NCI-H2171 treated with DMSO at 0.1 percent for 48 hours (cell line): ENCODE measurements around the gene AUTS2.
"Not testable (repeated sequence)": the region's sequence is repeated elsewhere in the genome, so short reads cannot be mapped to it uniquely, and the experiment has no call there.

Source experiments
- DNase-seq: peaks from one replicate; lab custom pipeline; 2025; lab: John Stamatoyannopoulos, UW

AUTS2 gene

DNA sequence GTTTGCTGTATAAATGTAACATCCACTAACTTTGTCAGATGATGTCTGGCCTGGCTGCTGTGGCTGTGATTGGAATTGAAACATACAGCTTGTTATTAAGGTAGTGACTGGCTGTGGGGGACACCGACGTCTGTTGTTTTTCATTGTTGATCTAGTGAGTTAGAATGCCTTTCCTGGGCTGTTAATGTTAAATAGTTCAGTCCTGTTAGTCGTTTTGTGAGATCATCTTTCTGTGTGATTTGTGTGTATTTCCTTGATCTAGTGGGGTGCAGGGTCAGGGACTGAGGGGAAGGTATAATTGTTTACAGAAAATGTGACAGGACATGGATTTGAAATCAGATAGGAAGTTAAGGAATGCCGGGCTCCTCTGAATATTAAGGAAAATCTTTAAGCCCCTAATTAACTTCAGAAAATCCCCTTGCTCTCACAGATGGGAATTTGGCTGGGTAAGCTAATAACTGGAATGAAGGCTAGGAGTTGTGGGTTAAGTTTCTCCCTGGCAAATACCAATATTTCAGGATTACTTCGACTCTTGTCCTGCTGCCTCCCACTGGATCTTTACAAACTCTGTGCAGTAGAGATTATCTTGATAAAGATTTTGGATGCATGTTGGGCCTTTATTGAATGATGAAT, 163.1 kb downstream of the AUTS2 start:
- DNase-seq: no peak

DNA sequence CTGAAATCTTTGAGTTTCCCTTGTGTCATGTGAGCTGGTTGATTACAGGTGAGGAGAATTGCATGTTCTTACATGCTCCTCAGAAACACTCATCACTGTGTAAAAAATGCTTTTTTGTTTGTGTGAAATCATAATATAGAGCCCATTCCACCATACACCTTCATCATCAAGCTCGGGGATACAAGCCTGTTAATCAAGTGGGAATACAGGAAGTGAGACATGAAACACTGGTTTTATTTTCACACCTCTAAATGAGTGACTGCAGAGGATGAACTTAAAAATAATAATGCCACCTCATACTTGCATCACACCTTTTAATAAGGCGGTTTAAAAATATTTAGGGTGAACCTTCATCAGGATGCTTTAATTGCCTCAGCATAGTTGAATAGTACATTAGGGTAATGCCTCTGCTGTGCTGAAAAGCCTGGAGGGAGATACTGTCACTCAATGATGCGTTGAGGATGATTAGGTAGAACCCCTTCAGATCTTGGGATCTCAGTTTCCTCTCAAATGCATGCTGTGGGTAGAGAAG, 164.6 kb downstream of the AUTS2 start:
- no peak for DNase-seq

DNA sequence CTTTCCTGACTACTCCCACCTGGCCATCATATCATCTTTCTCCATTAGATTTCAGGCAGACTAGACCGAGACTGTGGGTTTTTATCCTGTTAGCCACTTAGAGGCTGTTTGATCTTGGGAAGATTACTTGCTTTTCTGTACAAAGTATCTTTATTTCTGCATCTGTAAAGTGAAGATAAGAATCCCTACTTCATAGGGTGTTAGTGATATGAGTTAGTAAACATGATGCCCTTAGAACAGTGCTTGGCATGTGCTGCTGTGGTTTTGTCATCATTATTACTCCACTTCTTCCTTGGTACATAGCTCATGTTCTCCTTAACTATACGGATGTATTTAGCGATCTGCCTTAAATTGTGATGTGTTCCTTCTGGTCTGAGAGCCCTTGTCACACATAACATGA, 165.2 kb downstream of the AUTS2 start:
- DNase-seq: no peak

DNA sequence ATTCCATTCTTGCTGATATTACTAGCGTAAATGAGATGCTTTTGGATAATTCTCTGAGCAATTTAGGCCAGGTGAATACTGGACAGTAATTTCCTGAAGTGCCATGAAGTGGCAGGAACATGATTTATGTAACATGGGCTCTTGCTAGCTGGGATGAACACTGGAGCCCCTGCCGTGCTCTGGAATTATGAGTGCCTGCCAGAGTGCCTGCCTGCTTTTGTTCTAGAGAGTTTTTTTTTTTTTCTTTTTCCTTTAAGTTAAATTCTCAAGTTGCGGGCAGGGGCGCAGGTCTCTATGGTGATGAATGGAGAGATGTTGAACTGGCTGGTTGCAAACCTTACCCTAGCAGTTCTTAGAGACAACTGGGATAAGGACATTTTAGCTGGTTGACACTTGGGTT, 165.9 kb downstream of the AUTS2 start:
- no peak for DNase-seq

DNA sequence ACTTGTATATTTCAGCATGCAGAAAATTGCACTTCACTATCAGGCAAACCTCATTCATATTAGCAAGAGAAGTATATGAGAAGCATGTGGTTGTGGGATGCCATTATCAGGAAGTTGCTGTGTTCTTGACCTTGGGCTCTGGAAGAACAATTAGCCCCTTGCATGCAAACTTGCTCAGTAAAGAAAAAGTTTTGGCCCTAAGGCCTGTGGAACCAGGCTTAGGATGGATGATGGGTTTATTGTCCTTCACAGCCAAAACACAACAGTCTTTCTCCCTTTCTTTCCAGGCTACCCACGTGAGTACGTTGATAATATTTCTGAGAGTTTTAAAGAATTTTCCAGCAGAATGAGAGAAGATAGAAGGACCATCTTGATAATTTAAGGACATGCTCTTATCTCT, 166.4 kb downstream of the AUTS2 start:
- DNase-seq: no peak

DNA sequence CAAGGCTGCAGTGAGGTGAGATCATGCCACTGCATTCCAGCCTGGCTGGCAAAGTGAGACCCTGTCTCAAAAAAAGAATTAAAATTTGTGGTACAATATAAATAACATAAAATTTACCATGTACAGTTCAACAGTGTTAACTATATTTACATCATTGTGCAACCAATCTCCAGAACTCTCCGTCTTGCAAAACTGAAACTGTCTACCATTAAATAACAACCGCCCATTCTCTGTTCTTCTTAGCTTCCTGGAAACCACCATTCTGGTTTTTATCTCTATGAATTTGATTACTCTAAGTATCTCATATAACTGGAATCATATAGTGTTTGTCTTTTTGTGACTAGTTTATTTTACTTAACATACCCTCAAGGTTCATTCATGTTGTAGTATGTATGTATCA, 167.6 kb downstream of the AUTS2 start:
- DNase-seq: no peak

DNA sequence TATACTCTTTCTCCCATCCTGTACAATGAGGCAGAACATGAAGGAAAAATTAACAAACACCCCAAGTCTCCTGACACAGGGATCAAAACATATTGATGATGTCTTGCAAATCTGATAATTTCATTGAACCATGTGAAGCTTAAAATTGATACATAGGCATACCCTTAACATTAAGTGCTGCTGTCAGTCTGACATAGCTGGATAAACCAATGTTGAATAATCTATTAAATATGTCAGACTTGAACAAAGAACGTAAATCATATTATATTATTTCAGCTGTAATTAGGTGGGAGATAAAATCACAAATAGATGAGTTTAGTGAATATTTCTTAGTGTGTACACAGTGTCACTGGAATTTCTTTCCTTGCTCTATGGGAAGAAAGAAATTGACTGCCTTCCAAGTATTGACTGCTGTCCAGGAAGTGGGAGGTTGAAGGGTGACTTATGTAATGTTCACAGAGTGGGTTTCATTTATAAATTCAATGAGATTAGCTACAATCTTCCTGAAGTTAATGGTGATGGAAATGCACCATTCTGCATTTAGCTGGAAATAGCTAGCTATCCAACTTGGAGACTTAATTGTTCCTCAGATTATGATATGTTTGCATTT, 170.8 kb downstream of the AUTS2 start:
- DNase-seq: no peak

DNA sequence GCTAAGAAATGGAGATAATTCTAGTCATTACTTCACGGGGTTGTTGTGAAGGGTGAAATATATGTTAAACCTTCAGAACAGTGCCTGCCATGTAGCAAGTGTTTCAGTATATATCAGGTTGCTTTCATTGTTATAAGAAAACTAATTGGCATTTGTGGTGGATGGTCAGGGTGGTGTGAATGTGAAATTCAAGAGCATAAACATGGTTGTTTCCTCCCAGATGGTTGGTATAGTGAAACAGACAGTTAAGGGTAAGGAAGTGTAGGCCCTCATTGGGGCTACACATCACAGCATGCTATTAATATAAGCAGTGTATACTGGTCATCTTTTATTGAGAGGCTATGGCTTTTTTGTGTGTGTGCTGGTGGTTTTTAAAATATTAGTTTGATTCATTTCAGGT, 171.6 kb downstream of the AUTS2 start:
- DNase-seq: no peak

DNA sequence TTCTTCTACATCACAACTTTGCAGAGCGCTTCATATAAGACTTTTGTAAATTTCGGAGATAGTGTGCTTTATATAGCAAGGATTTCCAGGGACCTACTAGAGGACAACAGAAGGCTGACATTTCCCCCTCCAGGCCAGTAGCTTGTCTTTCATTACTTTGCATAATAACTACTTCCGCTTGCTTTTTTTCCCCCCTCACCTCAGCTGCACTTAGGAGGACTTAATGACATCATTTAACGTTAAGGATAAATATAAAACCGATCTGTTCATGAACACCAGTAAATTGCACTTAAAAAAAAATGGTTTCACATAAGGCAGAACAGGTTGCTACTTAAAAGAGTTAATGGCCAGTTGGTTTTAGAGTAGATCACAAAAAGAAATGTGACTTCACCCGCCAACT, 172.3 kb downstream of the AUTS2 start:
- DNase-seq: peak; percentile 50

DNA sequence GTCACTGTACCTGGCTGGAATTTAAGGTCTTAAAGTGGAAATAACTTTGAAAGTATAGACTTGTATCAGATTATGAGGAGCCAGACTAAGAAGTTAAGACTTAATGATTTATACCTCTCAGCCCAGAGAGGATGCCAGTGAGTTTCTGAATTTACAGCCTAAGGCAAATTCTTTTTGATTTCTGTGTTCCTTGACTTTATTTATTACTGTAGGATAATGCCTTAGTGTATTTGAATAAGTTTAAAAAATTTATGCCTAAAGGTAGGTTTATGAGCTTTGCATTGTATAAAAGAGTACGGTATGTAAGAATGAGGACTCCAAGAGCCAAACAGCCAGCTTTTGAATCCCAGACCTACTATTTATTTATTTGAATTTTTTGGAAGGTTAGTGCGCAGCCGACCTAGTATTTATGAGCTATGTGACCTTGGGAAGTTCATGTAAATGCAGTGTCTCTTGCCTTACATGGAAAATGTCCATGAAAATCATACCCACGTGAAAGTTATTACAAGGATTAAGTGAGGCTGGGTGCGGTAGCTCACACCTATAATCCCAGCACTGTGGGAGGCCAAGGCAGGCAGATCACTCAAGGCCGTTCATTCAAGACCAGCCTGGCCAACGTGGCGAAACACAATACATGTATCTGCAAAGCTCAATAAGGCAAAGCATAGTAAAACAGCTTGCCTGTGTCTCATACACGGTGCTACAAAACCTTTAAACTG, 174.6 kb downstream of the AUTS2 start:
- no peak for DNase-seq

DNA sequence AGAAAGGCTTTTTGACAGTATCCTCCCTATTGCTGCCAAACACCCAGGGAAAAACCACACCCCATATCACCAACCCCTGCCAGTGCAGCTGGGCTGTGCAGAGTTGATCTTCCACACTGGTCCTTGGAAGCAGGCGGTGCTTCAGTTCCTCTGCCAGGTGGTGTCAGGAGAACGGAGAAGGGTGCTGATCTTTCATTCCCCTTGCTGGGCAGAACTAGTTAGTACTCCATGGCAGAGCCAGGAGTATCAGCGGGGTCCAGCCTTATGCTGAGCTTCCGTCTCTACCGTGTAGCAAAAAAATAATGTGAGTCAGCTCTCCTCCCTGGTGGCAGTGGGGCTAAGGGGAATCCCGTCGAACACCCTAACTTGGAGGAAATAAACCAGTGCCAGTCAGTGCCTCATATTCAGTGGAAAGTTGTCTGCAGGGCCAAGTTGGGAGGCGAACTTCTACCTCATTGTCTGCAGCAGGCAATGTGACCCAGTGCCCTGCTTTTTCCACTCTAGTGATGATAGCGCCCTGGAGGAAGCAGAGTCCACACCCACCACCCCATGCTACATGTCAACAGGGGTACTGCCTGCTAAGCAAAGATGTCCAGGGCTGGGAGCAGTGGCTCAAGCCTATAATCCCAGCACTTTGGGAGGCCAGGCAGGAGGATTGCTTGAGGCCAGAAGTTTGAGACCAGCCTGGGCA, 175.4 kb downstream of the AUTS2 start:
- peak; percentile 72 for DNase-seq

DNA sequence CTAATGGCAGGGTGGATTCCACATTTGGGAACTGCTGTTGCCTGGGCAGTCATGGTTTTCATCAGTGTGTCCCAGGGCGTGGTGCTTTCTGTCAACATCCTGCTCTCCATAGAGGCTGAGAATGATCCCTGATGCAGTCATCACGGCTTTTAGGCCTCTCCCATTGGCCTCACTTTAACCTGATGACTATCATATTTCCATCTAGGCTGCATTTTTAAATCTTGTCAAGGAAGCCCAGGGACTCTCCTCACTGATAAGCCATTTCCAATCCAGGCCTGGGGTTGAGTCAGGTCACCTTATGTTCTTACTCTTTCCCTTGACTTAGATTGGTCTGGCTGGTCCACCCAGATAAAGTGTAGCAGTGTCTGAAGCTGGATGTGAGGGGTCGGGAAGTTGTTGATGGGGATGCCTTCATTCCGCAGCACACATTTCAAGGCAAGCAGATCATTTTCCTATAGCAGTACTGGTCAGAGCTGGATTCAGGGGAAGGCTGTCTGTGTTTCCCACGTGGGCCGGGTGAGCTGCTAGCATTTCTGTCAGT, 177.0 kb downstream of the AUTS2 start:
- DNase-seq: no peak

DNA sequence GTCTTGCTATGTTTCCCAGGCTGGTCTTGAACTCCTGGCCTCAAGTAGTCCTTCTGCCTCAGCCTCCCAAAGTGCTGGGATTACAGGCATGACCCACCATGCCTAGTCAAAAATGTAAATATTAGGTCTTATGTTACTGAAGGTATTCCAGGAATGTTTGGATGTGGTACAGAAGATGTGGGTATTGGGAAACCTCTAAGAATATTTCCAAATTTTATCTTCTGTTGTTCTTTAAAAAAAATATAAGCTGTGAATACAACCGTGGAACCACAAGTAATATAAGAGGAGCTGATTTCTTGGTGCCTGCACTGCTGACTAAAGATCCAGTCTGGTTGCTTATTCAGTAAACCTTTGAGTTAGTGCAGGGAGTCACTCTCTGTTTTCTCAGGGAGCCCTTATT, 178.3 kb downstream of the AUTS2 start:
- DNase-seq: no peak

DNA sequence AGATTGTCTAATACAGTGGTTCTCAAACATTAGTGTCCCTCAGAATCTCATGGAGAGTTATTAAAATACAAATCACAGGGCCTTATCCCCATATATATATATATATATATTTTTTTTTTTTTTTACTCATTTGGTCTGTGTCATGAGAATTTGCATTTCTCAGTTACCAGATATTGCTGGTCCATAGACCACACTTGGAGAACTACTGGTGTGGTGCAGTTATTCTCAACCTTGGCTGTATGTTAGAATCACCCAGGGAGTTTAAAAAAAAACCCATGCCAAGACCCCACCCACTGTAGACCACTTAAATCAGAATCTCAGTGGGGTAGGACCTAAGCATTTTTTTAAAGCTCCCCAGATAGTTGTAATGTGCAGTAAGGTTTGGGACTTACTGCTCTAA, 179.9 kb downstream of the AUTS2 start:
- DNase-seq: no peak

DNA sequence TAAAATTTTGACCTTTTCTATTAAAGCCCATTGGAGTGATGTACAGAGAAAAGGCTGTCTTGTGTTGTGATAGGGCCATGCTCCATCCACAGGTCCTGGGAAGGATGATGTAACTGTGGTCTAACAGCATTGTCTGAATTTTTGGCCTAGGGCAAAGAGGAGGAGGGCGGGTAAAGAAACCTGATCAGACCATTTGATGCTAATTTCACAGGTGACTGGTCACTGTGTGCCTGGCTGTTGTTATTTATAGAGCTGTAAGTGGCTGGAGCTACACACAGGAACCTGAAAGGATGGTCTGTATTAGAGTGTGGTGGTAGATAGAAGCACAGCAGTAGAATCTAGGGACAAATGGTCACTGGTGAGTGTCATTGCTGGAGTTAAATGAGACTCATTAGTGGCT, 182.1 kb downstream of the AUTS2 start:
- peak; percentile 94 for DNase-seq

DNA sequence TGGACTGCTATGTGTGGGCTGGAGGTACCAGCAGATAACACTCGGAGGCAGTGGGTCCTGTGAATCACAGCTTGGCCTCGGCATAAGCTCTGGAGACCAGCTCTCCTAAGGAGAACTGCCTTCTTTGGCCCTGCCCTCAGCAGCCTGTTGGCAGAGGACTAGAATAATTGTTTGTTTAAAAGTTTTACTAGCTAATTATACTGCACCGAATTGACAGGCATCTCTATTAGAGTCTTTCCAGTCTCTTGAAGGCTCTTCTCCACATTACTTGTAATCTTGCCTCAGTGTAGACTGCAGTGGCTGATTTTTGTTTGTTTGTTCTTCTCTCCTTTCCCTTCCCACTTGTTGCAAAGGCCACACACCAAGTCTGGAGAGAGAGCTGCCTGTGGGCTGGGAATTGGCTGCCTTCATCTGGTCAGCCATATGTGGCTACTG, 183.2 kb downstream of the AUTS2 start:
- no peak for DNase-seq

DNA sequence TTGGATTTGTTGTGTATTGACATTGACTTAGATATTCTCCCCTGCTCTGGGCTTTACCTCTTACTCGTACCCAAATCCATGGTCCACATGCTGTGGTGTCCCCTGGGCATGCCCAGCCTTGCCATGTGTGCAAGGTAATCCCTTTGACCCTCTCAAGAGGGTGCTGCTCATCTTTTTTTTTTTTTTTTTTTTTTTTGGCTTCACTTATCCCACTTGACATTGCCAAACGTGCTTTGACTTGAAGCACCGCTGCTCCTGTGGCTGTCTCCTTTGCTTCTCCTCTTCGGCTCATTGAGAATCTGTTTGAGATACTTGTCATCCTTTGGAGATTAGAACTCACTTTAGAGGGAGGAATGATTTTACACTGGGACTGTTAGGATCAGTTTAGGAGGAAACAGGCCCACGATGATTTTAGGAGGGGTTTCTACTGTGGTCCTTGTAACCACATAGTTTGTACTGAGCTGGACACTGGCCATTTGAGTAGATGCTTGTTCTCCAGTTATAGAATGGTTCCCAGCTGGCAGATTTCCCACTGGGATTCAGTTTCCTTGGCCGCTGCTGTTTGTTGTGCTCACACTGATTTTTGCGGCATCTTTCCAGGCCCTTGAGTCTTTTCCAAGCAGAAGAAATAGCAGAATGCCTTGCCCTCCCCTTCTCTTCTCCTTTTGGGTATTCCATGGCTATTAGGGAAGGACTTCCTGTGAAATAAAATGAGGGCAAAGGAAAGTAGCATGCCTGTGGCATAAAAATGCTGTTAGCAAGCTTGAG, 184.8 kb downstream of the AUTS2 start:
- DNase-seq: peak; percentile 86

DNA sequence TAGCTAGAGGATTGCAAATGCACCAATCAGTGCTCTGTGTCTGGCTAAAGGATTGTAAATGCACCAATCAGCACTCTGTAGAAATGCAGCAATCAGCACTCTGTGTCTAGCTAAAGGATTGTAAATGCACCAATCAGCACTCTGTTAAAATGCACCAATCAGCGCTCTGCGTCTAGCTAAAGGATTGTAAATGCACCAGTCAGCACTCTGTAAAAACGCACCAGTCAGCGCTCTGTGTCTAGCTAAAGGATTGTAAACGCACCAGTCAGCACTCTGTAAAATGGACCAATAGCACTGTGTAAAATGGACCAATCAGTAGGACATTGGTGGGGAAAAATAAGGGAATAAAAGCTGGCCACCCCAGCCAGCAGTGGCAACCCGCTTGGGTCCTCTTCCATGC, 187.9 kb downstream of the AUTS2 start:
- DNase-seq: not testable (repeated sequence)

DNA sequence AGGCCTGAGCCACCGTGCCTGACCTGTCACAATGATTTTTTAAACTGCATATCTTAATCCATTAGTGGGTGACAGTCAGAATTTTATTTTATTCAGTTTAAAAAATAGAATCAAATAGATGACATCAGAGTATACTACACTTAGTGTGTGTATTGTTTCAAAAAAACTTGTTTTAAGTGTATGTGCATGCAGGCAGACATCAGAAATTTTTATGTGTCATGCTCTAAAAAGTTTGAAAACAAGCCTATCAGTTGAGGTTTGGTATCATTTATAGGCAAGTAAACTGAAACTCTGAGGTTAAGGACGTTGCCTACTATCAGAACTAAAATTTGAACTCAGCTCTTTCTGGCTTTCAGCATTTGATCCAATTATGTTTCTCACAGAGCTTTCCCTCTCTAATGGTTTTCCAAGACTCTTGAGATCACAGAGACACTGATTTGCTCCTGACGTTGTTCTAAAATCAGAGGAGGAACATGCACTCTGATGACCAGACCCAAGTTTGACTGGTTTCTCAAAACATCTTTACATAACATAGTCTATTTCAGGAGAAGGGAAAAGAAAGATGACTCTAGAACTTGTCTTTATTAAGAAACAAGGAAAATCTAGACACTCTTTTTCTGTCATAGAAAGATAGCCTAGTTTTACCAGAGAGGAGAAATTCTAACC, 188.6 kb downstream of the AUTS2 start:
- no peak for DNase-seq

DNA sequence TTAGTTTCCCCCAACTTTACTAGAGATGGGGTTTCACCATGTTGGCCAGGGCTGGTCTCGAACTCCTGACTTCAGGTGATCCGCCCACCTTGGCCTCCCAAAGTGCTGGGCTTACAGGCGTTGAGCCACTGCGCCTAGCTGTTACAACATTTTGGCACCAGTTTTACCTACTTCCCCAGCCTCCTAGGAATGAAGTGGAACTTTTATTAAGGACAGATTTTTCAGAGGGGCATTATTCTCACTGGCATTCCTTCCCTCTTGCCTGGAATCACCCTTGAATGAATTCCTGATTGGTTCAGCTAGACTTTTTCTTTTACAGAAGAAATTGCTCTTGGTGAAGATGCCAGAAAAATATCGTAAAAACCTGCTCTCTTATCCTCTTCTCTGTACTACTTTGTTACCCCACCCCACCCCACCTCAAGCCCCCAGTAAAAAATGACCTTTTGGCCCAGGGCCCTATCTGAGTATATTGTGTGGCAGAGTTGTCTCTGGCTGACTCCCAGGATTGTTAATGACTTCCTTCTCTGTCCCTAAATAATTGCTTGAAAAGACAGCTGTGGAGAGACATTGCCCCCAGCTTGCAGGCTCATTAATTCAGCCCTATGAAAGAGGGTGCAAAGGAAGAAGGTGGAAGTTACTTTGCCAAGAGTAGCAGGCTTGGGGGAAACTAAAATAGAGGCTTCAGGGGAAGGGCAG, 189.6 kb downstream of the AUTS2 start:
- no peak for DNase-seq
